Measurements from ENCODE around the gene ACACA. TPM values are rescaled to one million over a fixed set of nuclear protein-coding genes. Genes with fewer than 3 reads are reported as not detected.

The ACACA gene
- total and polyA plus RNA-seq, 2 donors (not counting 1 experiment from before 2014, with no cell fraction given) = 4.8 to 26.2 TPM

DNA sequence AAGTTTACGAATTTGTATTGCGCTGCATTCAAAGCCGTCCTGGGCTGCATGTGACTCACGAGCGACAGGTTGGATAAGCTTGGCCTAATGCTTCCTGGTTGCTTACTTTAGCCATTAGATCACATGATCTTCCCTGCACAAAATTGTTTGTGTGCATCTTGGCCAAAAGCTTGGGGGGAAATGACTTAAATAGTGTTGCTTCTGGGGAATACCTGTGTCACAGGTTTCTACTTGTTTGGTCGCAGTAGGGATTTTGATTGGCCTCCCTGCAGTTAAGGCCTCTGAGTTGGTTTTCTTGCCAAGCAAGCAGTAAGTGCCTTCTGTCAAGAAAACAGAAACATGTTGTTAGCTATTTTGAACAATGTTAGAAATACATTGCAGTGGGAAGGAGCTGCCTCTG, 43.5 kb upstream of the ACACA start:
- Mint-ChIP-seq H3K9me3 (ENCODE audit: insufficient read depth) (no peaks in the 10 kb centered on the region), H3K27me3 (no peaks in the 10 kb centered on the region), H3K27ac (no peak overlapping the region), H3K4me3 (no peak overlapping the region), H3K4me1 (no peaks in the 10 kb centered on the region)
- H3K9ac ChIP-seq (ENCODE audit: low read length) = no peak overlapping the region
- POLR2A ChIA-PET = no interaction called here
- intact Hi-C loops (cut with micrococcal nuclease) = no loop called here
- ATAC-seq (ENCODE audit: low read depth) (no peak), DNase-seq (no peak)
- no peaks in the 10 kb centered on the region for H3K79me2 ChIP-seq (ENCODE audit: control insufficient read depth, insufficient read depth, low read length)
- no peak overlapping the region for H3K4me2 ChIP-seq (replicated peaks; ENCODE audit: low read depth, low read length, poor library complexity, severe bottlenecking)
- H3K4me3 ChIP-seq (ENCODE audit: control extremely low read depth in 1 of 5, extremely low read depth in 1 of 5, insufficient read depth in 1 of 5, low read depth in 2 of 5, low read length in 4 of 5) = no peak overlapping the region
- H3K4me1 ChIP-seq (ENCODE audit: control insufficient read depth in 2 of 2, insufficient read depth in 2 of 2, low read length in 2 of 2) = no peaks in the 10 kb centered on the region
- WGBS (ENCODE audit: insufficient coverage) = 97% methylated on average over 6 of the region's 6 CpGs
- no peaks in the 10 kb centered on the region for H3K9me3 ChIP-seq (ENCODE audit: control extremely low read depth in 1 of 3, control insufficient read depth in 2 of 3, insufficient read depth in 1 of 3, low read length in 2 of 3)
- CTCF ChIA-PET = interaction anchor here (1.0 to 1.3 kb wide), 2 partner anchors 37 to 59 kb away, joined by 3 read pairs; no protein-coding TSS in a partner anchor
- peaks cover 11 to 22% of the 10 kb centered on the region in 2 experiments for H3K36me3 ChIP-seq (replicated peaks in 1 of 2; ENCODE audit: control extremely low read depth in 1 of 2, control insufficient read depth in 1 of 2, extremely low read depth in 1 of 2, insufficient read depth in 2 of 2, low read length in 1 of 2)
- no peaks in the 10 kb centered on the region for H4K20me1 ChIP-seq (ENCODE audit: control insufficient read depth, insufficient read depth, low read length, poor library complexity, severe bottlenecking)
- no peaks in the 10 kb centered on the region for H3K27me3 ChIP-seq (replicated peaks in 1 of 4; ENCODE audit: control extremely low read depth in 1 of 4, control insufficient read depth in 3 of 4, insufficient read depth in 4 of 4, low read length in 3 of 4)
- TF ChIP-seq, protein P1, sequence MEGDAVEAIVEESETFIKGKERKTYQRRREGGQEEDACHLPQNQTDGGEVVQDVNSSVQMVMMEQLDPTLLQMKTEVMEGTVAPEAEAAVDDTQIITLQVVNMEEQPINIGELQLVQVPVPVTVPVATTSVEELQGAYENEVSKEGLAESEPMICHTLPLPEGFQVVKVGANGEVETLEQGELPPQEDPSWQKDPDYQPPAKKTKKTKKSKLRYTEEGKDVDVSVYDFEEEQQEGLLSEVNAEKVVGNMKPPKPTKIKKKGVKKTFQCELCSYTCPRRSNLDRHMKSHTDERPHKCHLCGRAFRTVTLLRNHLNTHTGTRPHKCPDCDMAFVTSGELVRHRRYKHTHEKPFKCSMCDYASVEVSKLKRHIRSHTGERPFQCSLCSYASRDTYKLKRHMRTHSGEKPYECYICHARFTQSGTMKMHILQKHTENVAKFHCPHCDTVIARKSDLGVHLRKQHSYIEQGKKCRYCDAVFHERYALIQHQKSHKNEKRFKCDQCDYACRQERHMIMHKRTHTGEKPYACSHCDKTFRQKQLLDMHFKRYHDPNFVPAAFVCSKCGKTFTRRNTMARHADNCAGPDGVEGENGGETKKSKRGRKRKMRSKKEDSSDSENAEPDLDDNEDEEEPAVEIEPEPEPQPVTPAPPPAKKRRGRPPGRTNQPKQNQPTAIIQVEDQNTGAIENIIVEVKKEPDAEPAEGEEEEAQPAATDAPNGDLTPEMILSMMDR (IDR thresholded peaks at IDR 0.05) = no peak
- no peak for TF ChIP-seq EZH2 (IDR thresholded peaks at IDR 0.05; ENCODE audit: borderline replicate concordance, insufficient read depth, low read depth, low read length, poor library complexity, severe bottlenecking)
- no peak overlapping the region for H2AFZ ChIP-seq (ENCODE audit: insufficient read depth, low read depth, low read length, poor library complexity, severe bottlenecking)
- no peak overlapping the region for H3K27ac ChIP-seq (ENCODE audit: low read length in 2 of 2)

DNA sequence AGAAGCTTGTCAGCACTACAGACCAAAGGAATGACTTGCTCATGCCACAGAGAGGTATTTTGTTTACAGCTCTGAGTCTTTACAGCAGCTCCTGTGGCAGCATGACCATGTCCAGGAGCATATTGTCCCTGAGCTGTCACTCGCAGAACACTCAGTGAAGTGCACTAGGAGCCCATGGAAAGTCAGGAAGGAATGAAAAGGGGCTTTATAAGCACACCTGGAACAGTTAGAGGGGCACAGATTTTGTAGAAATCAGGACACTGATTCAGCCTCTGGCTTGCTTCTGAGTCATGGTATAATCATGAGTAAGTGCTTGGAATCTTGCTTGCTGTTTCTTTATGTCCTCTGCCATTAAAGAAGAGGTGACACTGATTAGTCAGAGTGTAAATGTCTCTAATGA, 41.0 kb upstream of the ACACA start:
- POLR2A ChIA-PET = no interaction called here
- no peaks in the 10 kb centered on the region for H3K4me1 ChIP-seq (ENCODE audit: control insufficient read depth in 2 of 2, insufficient read depth in 2 of 2, low read length in 2 of 2)
- H3K9ac ChIP-seq (ENCODE audit: low read length) = no peak overlapping the region
- H3K4me3 Mint-ChIP-seq = no peak overlapping the region
- H3K27me3 Mint-ChIP-seq = no peaks in the 10 kb centered on the region
- intact Hi-C loops (cut with micrococcal nuclease) = no loop called here
- WGBS (ENCODE audit: insufficient coverage) = 100% methylated on average over 1 of the region's 1 CpG
- no peaks in the 10 kb centered on the region for H3K9me3 Mint-ChIP-seq (ENCODE audit: insufficient read depth)
- no peak overlapping the region for H3K27ac Mint-ChIP-seq
- no peaks in the 10 kb centered on the region for H4K20me1 ChIP-seq (ENCODE audit: control insufficient read depth, insufficient read depth, low read length, poor library complexity, severe bottlenecking)
- no peak overlapping the region for H3K4me3 ChIP-seq (ENCODE audit: control extremely low read depth in 1 of 5, extremely low read depth in 1 of 5, insufficient read depth in 1 of 5, low read depth in 2 of 5, low read length in 4 of 5)
- peaks cover 11 to 37% of the 10 kb centered on the region in 2 experiments for H3K36me3 ChIP-seq (replicated peaks in 1 of 2; ENCODE audit: control extremely low read depth in 1 of 2, control insufficient read depth in 1 of 2, extremely low read depth in 1 of 2, insufficient read depth in 2 of 2, low read length in 1 of 2)
- no peak for ATAC-seq (ENCODE audit: low read depth)
- H3K27ac ChIP-seq (ENCODE audit: low read length in 2 of 2) = no peak overlapping the region
- CTCF ChIA-PET = no interaction called here
- no peaks in the 10 kb centered on the region for H3K4me1 Mint-ChIP-seq
- H2AFZ ChIP-seq (ENCODE audit: insufficient read depth, low read depth, low read length, poor library complexity, severe bottlenecking) = no peak overlapping the region
- DNase-seq = no peak
- no peaks in the 10 kb centered on the region for H3K9me3 ChIP-seq (ENCODE audit: control extremely low read depth in 1 of 3, control insufficient read depth in 2 of 3, insufficient read depth in 1 of 3, low read length in 2 of 3)
- no peaks in the 10 kb centered on the region for H3K79me2 ChIP-seq (ENCODE audit: control insufficient read depth, insufficient read depth, low read length)
- no peaks in the 10 kb centered on the region for H3K27me3 ChIP-seq (replicated peaks in 1 of 4; ENCODE audit: control extremely low read depth in 1 of 4, control insufficient read depth in 3 of 4, insufficient read depth in 4 of 4, low read length in 3 of 4)
- TF ChIP-seq, protein P1 (IDR thresholded peaks at IDR 0.05) = no peak
- TF ChIP-seq EZH2 (IDR thresholded peaks at IDR 0.05; ENCODE audit: borderline replicate concordance, insufficient read depth, low read depth, low read length, poor library complexity, severe bottlenecking) = no peak
- H3K4me2 ChIP-seq (replicated peaks; ENCODE audit: low read depth, low read length, poor library complexity, severe bottlenecking) = no peak overlapping the region

All from B cell (primary cell).